H1 (cell line): ENCODE results near the gene RIN1. TPM values are rescaled to one million over a fixed set of nuclear protein-coding genes. Genes with fewer than 3 reads are reported as not detected.

Source experiments
- CEBPB ChIP-seq: IDR thresholded peaks from 2 replicates; pipeline ENCODE4 v1.6.1; 2012; ENCODE audit warnings: low read depth, low read length
- GABPA ChIP-seq: IDR thresholded peaks from 2 replicates; pipeline ENCODE4 v1.6.1; 2011; ENCODE audit warnings: mild to moderate bottlenecking, low read length, moderate library complexity, borderline replicate concordance; ENCODE audit not compliant: insufficient read depth
- polyA plus RNA-seq, 7 experiments: library from polyadenylated mRNA; depleted of rRNA in 3 of 7; stranded (reverse) in 5 of 7; unstranded in 2 of 7; fragments of >200 nt in 5 of 7; fragments of 200-250 nt in 2 of 7; gene quantifications; 1 replicate in 5 of 7; 2 replicates in 1 of 7; 4 replicates in 1 of 7; pipeline versions ENCODE4 v1.2.1 to v1.2.3, GENCODE V29; 2011 to 2013; ENCODE audit warnings: missing spikeins in 2 of 7, mixed read lengths in 2 of 7
- total RNA-seq: library from RNA; stranded (reverse); fragmentation: NEBNext Ultra II Directional; extraction: Animal tissue kit (Norgen Biotek cat#: 25700); gene quantifications from 2 replicates; pipeline ENCODE4 v1.2.1, GENCODE V29; 2021

Gene RIN1
- total and polyA plus RNA-seq, 2 of the 8 experiments (the other 6 are each of a cell fraction or from before 2014, with no cell fraction given): 2.5 to 5.4 TPM

DNA sequence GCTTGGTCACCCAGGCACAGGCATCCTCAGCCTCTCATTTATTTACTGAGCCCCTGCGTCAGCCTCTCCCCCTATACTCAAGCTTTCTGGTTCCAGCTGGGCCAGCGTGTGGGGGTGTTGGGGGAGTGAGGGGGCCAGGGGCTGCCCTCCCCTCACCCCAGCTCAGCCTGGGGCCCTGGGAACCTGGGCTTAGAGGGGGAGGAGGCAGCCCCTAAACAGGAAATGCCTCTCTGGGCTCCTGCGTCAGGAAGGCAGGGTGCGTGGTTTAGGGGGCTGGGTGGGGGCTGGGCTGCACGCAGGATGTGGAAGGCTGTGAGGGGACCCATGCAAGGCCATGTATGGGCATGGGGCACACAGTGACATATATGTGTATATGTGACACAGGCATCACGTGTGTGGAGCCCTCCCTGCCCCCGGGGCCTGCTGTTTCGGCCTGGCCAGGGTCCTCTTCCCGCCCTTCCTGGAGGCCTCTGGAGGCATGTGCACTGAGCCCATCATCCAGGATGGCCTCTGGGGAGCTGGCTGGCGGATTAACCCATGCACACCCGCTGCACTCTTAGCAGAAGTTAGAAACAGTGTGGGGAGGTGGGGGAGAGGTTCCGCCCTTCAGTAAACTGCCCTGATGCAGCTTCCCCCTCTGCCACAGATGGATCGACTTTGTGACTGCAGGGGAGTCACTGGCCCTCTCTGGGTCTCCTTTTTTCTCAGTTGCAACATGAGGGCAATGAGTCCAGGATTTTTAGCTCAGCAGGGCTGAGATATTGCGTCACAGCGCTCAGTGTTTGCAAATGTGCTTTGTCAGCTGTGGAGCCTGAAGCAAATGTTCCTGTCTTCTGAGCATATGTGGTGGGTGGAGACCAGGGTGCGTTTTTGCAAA, 18.3 kb downstream of the RIN1 start (continued):
- TF ChIP-seq GABPA (0 out of 2 replicates have a peak, but pooled peaks have one; percentile 37), CEBPB (peak; percentile 76)
